Measurements from ENCODE around the gene SMIM5. TPM values are rescaled to one million over a fixed set of nuclear protein-coding genes. Genes with fewer than 3 reads are reported as not detected.

The SMIM5 gene
- total and polyA plus RNA-seq, 2 donors (not counting 3 experiments of a cell fraction or from before 2014, with no cell fraction given): not detected

DNA sequence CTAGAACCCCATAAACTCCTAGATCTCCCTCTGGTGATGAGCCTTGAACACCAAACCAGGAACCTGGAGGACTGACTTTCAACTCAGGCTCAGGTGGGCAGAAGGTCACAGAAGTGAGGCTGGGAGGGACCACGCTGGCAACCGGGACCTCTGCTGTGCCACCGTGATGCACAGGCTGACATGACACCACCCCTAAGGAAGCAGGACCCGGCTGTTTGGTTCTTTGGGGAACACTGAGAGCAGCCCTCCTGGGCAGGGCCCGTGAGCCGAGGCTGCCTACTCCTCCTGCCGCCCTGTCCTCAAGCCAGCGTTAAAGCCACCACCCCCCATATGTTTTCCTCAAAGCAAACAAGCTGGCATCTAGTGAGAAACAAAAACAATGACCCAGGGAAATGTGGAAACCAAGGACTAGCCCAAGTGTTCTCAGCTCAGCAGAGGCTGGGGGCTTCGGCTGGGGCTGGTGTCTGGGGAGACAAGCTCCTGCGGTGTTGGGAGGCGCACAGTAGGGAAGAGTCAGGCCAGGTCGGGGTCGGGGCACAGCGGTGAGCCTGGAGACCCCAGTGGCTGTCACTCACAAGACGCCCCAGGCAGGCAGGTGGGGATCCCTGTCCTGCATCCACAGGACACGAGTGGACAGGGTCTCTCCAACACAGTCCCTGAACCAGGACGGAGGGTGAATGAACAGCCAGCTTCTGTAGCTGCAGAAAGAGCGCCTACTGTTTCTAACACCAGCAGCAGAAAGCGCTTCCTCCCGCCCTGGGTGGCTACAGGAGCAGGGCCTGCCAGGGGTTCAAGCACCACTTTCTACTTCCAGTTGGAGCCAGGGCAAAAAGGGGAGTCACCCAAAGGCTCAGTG is 1.7 kb downstream of the SMIM5 start:
- FAIRE-seq: no peak
- TF ChIP-seq EZH2 (IDR thresholded peaks at IDR 0.05; ENCODE audit: borderline replicate concordance, low read depth, low read length, severe bottlenecking) (no peak), JUN (IDR thresholded peaks at IDR 0.05; ENCODE audit: borderline replicate concordance, insufficient read depth, insufficient read length, low read depth) (no peak), POLR2AphosphoS5 (IDR thresholded peaks at IDR 0.05; ENCODE audit: insufficient read depth, low read depth, low read length) (no peak), POLR2A (IDR thresholded peaks at IDR 0.05; ENCODE audit: low read depth, low read length) (no peak), MAX (IDR thresholded peaks at IDR 0.05; ENCODE audit: insufficient read depth, insufficient read length) (no peak), GATA2 (IDR thresholded peaks at IDR 0.05; ENCODE audit: insufficient read depth, insufficient read length, low read depth, low read length) (no peak), MYC (IDR thresholded peaks at IDR 0.05; ENCODE audit: low read depth, low read length) (no peak), FOS (IDR thresholded peaks at IDR 0.05; ENCODE audit: borderline replicate concordance, insufficient read depth, low read length) (no peak)
- TF ChIP-seq, protein P1, sequence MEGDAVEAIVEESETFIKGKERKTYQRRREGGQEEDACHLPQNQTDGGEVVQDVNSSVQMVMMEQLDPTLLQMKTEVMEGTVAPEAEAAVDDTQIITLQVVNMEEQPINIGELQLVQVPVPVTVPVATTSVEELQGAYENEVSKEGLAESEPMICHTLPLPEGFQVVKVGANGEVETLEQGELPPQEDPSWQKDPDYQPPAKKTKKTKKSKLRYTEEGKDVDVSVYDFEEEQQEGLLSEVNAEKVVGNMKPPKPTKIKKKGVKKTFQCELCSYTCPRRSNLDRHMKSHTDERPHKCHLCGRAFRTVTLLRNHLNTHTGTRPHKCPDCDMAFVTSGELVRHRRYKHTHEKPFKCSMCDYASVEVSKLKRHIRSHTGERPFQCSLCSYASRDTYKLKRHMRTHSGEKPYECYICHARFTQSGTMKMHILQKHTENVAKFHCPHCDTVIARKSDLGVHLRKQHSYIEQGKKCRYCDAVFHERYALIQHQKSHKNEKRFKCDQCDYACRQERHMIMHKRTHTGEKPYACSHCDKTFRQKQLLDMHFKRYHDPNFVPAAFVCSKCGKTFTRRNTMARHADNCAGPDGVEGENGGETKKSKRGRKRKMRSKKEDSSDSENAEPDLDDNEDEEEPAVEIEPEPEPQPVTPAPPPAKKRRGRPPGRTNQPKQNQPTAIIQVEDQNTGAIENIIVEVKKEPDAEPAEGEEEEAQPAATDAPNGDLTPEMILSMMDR (IDR thresholded peaks at IDR 0.05; ENCODE audit: extremely low read depth in 1 of 2, insufficient read depth in 1 of 2, low read depth in 1 of 2, low read length in 2 of 2): no peak
- intact Hi-C loops (cut with micrococcal nuclease): no loop called here
- no peak overlapping the region for H3K4me3 ChIP-seq (replicated peaks in 1 of 3; ENCODE audit: insufficient read depth in 1 of 3, low read depth in 1 of 3, low read length in 3 of 3)
- no peak overlapping the region for H3K4me2 ChIP-seq (ENCODE audit: insufficient read depth, low read length)
- no peaks in the 10 kb centered on the region for H3K9me1 ChIP-seq (replicated peaks; ENCODE audit: control insufficient read depth, extremely low read depth, insufficient read depth, low read length)
- H4K20me1 ChIP-seq (replicated peaks; ENCODE audit: control insufficient read depth, extremely low read depth, insufficient read depth, low read length): no peaks in the 10 kb centered on the region
- H3K27me3 ChIP-seq (ENCODE audit: control insufficient read depth in 2 of 2, insufficient read depth in 2 of 2, low read length in 2 of 2): no peaks in the 10 kb centered on the region
- H3K79me2 ChIP-seq (ENCODE audit: control insufficient read depth, insufficient read depth, low read length): no peaks in the 10 kb centered on the region
- no TSS peak for BruUV-seq (replicated peaks)
- no peak overlapping the region for H2AFZ ChIP-seq (ENCODE audit: low read depth, low read length)
- no peak overlapping the region for H3K9ac ChIP-seq (replicated peaks; ENCODE audit: extremely low read depth, insufficient read depth, low read length)
- dilution Hi-C loops (cut with MboI; ENCODE audit: extremely low pct_ligation_motif_present, low sequenced_read_pairs): no loop called here
- peaks cover 12% of the 10 kb centered on the region for H3K4me1 ChIP-seq (ENCODE audit: control insufficient read depth, extremely low read depth, insufficient read depth, low read length)
- CTCF ChIA-PET: interaction anchor here (1.8 to 16.3 kb wide), 4 partner anchors 15 to 112 kb away, joined by 6 to 625 read pairs (median 256); a partner anchor contains a TSS
- H3K36me3 ChIP-seq (ENCODE audit: control insufficient read depth in 2 of 2, extremely low read depth in 1 of 2, insufficient read depth in 2 of 2, low read length in 2 of 2): no peaks in the 10 kb centered on the region
- DNase-seq (ENCODE audit: low read depth, low spot score): no peak
- H3K9me3 ChIP-seq (replicated peaks; ENCODE audit: control insufficient read depth, insufficient read depth, low read length): no peaks in the 10 kb centered on the region
- H3K27ac ChIP-seq (ENCODE audit: insufficient read depth, low read depth, low read length): no peak overlapping the region
- POLR2A ChIA-PET: no interaction called here
